ENCODE results near the gene ZNF827.

ZNF827 gene

GRCh38 chr4:145934434-145935047 lies 4.1 kb downstream of the ZNF827 start:
- DNase-seq, result no peak

DNA sequence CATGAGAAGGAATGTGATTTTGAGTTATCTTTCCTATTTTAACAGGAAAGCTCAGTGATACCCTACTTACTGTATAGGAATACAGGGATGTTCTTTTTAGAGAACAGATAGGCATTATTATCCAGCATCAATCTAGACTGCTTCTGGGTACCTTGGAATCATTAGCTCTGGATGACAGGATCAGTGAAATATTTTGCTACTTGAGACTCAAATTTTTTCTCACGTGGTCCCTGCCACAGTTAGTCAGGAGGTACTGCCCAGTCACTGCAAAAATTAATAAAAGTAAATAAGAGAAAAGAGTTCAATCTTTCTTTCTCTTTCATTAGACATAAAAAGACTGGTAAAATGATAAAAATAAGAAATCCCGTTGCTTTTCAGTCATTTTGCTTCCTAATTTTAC lies 5.5 kb downstream of the ZNF827 start:
- DNase-seq, result no peak

DNA sequence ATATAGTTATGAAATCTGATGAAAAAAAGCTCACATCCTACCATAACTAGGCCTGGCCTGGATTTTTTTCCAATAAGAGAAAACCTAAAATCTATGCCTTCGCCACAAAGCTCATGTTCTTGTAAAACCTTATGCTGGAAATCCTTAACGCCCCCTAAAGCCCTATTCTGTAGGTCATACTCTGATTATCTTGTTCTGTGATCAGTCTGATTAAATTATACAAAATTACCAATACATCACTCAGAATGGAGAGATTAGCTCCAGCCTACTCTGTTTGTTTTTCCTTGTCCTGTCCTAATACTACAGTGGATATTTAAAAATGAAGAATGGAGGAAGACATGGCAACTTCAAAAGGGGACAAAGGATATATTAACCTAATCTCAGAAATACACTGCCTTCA lies 7.2 kb downstream of the ZNF827 start:
- no peak for DNase-seq

GRCh38 chr4:145930592-145930991 lies 8.0 kb downstream of the ZNF827 start:
- DNase-seq, result no peak

- DNase-seq, result no peak
Observed at GRCh38 chr4:145929415-145930178, 9.0 kb downstream of the ZNF827 start.

- DNase-seq, result no peak
Observed at GRCh38 chr4:145928748-145929147, 9.9 kb downstream of the ZNF827 start.

DNA sequence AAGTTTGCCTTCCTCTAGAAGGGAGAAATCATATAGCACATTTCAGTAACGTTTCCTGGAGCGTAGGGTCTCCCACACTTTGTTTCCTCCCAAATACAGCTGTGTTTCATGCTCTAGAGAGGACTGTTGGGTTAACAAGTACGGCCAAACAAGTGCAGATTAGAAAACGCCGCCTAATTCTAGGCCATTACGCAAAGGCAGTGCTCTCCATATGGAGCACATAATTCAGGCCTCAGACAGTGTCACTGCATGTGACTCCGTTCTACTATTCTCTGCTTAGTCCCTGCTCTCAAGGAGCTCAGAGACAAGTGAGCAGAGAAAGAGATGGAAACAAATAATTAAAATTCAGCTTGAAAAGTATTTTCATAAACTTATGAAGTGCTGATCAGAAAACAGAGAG lies 11.6 kb downstream of the ZNF827 start:
- no peak for DNase-seq

GRCh38 chr4:145921231-145921630 lies 17.4 kb downstream of the ZNF827 start:
- no peak for DNase-seq

DNA sequence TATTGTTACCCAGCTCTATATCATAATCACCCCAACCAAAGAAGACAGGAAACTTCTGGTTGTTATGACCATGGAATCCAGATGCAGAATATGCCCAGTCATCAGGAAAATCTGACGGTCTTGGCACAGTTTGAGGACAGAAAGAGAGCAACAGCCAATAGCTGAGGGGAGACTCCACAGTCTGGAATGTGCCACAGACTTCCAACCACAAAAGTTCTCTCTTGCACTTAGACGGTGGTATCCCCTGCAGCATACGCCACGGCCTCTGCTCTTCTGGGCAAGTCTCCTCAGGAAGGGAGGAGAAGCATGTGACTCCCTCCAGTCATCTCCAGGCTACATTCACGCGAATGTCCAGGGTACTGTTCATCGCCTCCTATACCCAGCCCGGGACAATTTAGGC lies 18.4 kb downstream of the ZNF827 start:
- DNase-seq, result no peak

DNA sequence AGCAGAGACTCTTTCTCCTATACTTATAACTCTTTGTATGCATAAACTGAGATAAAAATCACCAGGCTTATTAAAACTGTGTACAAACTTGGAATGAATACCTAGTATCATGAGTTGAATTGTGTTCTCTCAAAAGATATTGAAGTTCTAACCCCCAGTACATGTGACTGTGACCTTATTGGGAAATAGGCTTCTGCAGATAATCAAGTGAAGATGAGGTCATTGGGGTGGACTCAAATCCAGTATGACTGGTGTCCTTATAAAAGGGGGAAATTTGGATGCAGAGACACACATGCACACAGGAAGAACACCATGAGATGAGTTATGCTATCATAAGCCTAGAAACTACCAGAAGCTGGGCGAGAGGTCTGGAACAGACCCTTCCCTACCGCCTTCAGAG lies 26.2 kb downstream of the ZNF827 start:
- no peak for DNase-seq

DNA sequence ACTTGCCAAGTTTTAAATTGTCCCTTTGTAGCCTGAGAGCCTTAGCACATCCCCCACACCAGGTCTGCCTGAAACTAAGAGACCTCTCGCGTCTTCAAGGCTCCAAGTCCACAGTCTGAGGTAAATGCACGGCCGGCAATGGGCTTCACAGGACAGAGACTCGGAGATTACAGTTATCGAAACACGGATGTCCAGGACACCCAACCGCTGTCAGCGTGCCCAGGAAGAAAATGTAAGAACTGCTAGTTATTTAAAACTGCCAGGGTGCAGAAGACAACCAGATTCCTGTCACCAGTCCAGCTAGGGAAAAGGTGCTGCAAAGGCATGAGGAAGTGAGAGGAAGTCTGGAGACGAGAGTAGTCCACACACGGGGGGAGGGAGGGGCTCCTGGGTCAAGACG lies 28.9 kb downstream of the ZNF827 start:
- DNase-seq, result no peak

DNA sequence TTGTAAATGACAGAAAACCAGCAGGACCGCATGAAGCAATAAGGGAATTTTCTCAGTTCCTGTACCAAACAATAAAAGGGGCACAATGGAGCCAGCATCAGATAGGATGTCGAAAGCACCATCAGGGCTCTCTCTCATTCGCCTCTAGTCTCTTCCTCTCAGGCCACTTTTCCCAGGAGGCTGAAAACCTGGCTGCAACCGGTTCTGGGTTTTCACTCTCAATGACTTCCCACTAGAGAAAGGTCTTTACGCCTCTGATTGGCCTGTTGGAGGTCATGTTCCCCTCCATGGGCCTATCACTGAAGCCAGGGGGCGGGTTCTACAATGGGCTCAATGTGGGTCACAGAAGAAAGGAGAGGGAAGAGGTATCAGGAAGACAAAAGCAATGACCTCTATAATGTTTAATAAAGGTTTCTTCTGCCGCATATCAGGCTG lies 29.3 kb downstream of the ZNF827 start:
- no peak for DNase-seq

- DNase-seq, result no peak
Observed at GRCh38 chr4:145907812-145908211, 30.8 kb downstream of the ZNF827 start.

GRCh38 chr4:145907390-145907789 lies 31.2 kb downstream of the ZNF827 start:
- DNase-seq, result no peak

DNA sequence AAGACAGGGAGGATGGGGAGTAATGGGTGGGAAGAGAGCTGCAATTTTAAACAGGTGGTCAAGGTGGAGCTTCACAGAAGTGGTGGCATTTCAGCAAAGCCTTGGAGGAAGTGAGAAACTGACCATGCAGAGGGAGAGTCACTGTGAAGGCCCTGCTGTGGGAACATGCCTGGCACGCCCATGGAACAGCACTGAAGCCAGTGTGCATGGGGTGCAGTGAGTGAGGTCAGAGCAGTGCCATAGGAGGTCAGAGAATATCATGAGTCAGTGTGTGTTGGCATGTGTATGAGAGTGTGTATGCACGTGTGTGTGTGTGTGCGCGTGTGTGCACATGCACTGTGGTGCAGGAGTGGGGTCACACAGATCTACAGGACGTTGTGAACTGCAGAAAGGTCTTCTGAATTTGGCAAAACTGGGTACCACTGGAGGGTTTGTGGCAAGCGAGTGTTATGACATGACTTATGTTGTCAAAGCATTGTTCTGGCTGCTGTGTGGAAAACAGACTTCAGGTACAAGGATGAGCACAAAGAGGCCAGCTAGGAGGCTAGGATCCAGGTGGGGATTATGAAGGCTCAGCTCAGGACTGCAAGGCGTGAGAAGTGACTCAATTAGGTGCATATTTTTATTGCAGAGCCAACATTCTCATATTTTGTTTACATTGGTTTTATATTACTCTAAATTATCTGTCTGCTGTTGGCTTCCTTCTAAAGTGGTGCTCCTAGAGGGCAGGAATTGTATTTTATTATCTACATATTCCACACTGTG lies 34.0 kb downstream of the ZNF827 start:
- no peak for DNase-seq

DNA sequence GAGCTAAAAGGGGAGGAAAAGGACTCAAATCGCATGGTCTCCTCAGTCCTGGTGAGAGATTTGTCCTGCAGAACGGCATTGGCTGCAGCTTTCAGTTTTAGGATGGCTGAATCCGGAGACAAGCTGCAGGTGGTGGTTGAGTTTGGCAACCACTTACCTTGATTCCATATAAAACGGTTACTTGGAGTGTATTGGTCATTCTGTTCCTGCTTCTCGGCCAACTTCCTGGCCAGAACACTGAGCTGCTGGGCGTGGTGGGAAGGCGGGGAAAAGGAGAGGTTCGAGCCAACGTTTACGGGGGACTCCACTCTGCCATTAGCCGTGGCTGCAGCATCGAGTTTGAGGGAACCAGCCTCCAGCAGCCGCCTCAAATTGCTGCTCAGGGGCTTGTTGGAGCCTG lies 36.1 kb downstream of the ZNF827 start:
- no peak for DNase-seq

DNA sequence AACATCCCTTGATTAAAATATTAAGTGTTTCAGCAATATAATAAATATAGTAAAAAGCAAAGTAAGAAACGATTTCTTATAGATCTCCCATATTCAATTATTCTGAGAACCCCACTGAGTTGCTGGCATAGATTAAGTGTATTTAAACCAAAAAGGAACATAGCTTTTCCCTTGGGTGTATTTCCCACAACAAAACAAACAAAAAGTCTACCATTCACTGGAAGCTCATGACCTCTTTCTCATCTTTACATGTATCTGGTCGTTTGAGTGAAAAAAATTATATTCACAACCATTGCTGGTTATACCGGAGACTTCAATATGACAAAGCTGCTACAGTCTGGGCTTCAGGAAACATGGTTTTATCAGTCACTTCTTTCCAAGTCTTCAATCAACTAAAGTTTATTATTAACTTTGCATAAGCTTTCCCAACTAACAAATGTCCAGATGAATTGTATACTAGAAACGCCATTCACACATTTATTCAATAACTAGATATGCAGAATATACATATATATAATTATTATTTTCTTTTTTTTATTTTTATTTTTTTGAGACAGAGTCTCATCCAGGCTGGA lies 38.6 kb downstream of the ZNF827 start:
- no peak for DNase-seq

GRCh38 chr4:145898926-145899531 lies 39.6 kb downstream of the ZNF827 start:
- no peak for DNase-seq

- no peak for DNase-seq
Observed at GRCh38 chr4:145898466-145898865, 40.2 kb downstream of the ZNF827 start.

GRCh38 chr4:145895056-145895455 lies 43.6 kb downstream of the ZNF827 start:
- no peak for DNase-seq

- DNase-seq, result no peak
Observed at GRCh38 chr4:145891958-145892357, 46.7 kb downstream of the ZNF827 start.

DNA sequence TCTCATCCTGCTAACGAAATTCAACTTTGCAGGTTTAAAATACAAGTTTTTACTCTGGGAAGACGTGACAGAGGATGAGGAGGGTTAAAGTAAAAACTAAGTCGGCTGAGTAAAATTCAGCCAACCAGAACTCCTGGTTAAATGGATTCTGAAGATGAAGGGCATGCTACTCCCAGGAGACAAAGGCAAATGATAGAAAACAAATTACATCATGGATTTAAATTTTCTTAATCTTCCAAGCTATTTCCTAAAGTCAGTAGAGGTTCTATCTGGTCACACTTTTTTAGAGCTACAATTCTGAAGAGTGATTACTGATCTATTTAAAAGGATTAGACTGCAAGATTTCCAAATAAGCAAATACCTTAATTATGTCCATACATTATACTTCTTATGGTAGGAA lies 47.9 kb downstream of the ZNF827 start:
- DNase-seq, result no peak

DNA sequence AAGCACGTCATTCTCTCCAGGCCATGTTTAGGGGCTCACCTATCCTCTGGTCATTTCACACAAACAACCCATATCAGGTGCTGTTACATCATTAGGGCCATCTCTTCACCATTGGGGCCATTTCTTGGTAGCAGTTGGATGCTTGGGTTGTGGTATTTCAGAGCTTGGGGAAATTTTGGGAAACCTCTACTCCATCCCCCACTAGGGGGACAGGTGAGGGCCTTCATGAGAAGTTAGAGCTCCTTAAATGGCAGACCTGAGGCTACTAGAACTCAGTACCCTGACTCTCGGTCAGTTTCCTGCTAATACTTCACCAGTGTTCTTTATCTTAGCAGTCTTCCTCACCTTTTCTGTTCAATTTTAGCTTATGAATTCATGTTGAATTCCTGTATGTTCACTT lies 50.2 kb downstream of the ZNF827 start:
- DNase-seq, result no peak

Measured in stimulated activated CD4-positive, alpha-beta T cell treated with anti-CD3 and anti-CD28 coated beads, Interleukin-4, amount 100 ng/mL, for 4 hours (primary cell).